ENCODE data around the gene CTSF. TPM values are rescaled to one million over a fixed set of nuclear protein-coding genes. Genes with fewer than 3 reads are reported as not detected.
A peak's percentile ranks its signal among the peaks of the same experiment; 100 is the strongest.

CTSF gene
- total RNA-seq, 1 experiment from 2014 or later = 0.34 TPM

GRCh38 chr11:66539170-66539869 lies 29.1 kb downstream of the CTSF start (continued):
- TF ChIP-seq MAX (IDR thresholded peaks at IDR 0.05) = no peak
- TF ChIP-seq CBX3 (IDR thresholded peaks at IDR 0.05; ENCODE audit: low read depth) = no peak
- no peak for TF ChIP-seq JUND (IDR thresholded peaks at IDR 0.05)
- TF ChIP-seq YY1 (IDR thresholded peaks at IDR 0.05; ENCODE audit: extremely low read depth, insufficient replicate concordance, low read depth, low read length) = no peak
- TF ChIP-seq ZNF274 (IDR thresholded peaks at IDR 0.05; ENCODE audit: low read depth, low read length) = no peak

- no peaks in the 10 kb centered on the region for H3K27me3 ChIP-seq (ENCODE audit: insufficient read depth, low read length)
- no peaks in the 10 kb centered on the region for H3K9me2 ChIP-seq (ENCODE audit: insufficient read depth)
- H4K20me1 ChIP-seq (ENCODE audit: insufficient read depth) = no peaks in the 10 kb centered on the region
- no peak for ATAC-seq
- H3K4me1 ChIP-seq (ENCODE audit: control insufficient read depth in 1 of 2, insufficient read depth in 2 of 2, low read length in 2 of 2) = no peaks in the 10 kb centered on the region
- TSS peak; percentile 21 for BruUV-seq (replicated peaks)
- no peak overlapping the region for H2AFZ ChIP-seq (ENCODE audit: low read depth, low read length, poor library complexity, severe bottlenecking)
- ChIA-PET CTCF (no interaction called here), RAD21 (ENCODE audit: low non-redundant PET in 1 of 2, low total read pairs in 2 of 2, uncharacterized antibody in 2 of 2, unreplicated experiment in 2 of 2) (no interaction called here), POLR2A (no interaction called here)
- no peaks in the 10 kb centered on the region for H3K79me2 ChIP-seq (ENCODE audit: insufficient read depth, low read length)
- H3K9me3 ChIP-seq (ENCODE audit: control insufficient read depth in 1 of 2, insufficient read depth in 1 of 2, low read depth in 1 of 2, low read length in 2 of 2) = no peaks in the 10 kb centered on the region
- TF ChIP-seq JUND (IDR thresholded peaks at IDR 0.05) (no peak), SP1 (IDR thresholded peaks at IDR 0.05; ENCODE audit: low read depth) (no peak), ELF1 (IDR thresholded peaks at IDR 0.05; ENCODE audit: borderline replicate concordance, low read depth) (no peak), FOSL1 (IDR thresholded peaks at IDR 0.05; ENCODE audit: low read depth) (no peak), CBX3 (IDR thresholded peaks at IDR 0.05; ENCODE audit: low read depth) (no peak)
- TF ChIP-seq, protein P1, sequence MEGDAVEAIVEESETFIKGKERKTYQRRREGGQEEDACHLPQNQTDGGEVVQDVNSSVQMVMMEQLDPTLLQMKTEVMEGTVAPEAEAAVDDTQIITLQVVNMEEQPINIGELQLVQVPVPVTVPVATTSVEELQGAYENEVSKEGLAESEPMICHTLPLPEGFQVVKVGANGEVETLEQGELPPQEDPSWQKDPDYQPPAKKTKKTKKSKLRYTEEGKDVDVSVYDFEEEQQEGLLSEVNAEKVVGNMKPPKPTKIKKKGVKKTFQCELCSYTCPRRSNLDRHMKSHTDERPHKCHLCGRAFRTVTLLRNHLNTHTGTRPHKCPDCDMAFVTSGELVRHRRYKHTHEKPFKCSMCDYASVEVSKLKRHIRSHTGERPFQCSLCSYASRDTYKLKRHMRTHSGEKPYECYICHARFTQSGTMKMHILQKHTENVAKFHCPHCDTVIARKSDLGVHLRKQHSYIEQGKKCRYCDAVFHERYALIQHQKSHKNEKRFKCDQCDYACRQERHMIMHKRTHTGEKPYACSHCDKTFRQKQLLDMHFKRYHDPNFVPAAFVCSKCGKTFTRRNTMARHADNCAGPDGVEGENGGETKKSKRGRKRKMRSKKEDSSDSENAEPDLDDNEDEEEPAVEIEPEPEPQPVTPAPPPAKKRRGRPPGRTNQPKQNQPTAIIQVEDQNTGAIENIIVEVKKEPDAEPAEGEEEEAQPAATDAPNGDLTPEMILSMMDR (IDR thresholded peaks at IDR 0.05 in 2 of 3, conservative IDR thresholded peaks at IDR 0.05 in 1 of 3; ENCODE audit: borderline replicate concordance in 1 of 3, insufficient read depth in 1 of 3, low read depth in 2 of 3, low read length in 2 of 3) = no peak
- no peak overlapping the region for H3K4me2 ChIP-seq (ENCODE audit: low read length)
- DNase-seq (ENCODE audit: low read depth, low spot score) = no peak
- no peak overlapping the region for H3K4me3 ChIP-seq (replicated peaks in 1 of 2; ENCODE audit: low read depth in 1 of 2, low read length in 2 of 2)
- H3K27ac ChIP-seq (ENCODE audit: low read depth, low read length) = no peak overlapping the region
- H3K9ac ChIP-seq (ENCODE audit: low read length) = no peak overlapping the region
- intact Hi-C loops (cut with micrococcal nuclease) = no loop called here
- H3K36me3 ChIP-seq (ENCODE audit: control insufficient read depth in 1 of 2, insufficient read depth in 2 of 2, low read length in 2 of 2) = no peaks in the 10 kb centered on the region; a peak in 1 of 4 replicates
These were observed 35.6 kb downstream of the CTSF start for GRCh38 chr11:66532784-66533183.

All from HCT116 (cell line).